Globus pallidus (tissue), 1 donor: ENCODE measurements around the gene GPNMB.

Source experiments
- DNase-seq: peaks from one replicate; pipeline ENCODE4 v3.0.0-alpha.2; 2015; ENCODE audit warnings: low spot score

GPNMB gene

DNA sequence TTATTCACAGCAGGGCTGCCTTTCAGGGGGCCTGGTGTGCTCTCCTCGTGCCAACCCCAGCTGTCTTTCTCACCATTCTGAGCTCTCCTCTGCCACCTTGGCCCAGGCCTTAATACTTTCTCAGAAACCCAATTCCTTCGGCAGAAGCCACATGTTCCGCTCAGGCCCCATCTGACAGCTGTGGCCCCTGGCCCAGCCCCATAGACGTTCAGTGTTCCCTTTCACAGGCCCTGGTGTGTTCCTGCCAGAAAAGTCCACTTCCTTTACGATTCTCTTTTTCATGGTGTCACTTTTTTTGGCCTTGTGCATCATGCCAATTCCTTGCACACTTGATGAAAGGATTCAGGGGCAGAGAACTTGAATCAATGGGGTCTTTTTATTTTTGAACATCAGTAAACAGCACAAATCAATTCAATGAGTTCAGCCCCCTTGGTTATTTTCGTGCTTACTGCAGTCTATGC, 15.9 kb upstream of the GPNMB start:
- peak; percentile 81 for DNase-seq

DNA sequence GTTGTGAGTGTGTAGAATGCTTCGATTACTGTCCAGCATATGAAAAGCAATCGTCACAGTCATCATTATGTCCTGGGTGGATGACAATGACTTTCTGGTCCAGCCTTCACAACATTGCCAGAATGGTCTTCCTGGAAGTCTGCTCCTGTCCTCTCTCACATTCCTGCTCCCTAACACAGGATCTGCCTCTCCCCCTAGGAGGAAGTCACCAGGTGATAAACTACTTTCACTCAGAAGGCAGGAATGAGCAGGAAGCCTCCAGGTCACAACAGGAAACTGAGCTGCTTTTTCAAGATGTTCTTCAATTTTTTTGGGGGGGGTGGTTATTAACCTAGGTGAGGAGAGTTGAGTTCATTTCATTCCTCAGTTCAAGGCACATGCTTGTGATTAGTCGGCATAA, 13.6 kb upstream of the GPNMB start:
- no peak for DNase-seq

DNA sequence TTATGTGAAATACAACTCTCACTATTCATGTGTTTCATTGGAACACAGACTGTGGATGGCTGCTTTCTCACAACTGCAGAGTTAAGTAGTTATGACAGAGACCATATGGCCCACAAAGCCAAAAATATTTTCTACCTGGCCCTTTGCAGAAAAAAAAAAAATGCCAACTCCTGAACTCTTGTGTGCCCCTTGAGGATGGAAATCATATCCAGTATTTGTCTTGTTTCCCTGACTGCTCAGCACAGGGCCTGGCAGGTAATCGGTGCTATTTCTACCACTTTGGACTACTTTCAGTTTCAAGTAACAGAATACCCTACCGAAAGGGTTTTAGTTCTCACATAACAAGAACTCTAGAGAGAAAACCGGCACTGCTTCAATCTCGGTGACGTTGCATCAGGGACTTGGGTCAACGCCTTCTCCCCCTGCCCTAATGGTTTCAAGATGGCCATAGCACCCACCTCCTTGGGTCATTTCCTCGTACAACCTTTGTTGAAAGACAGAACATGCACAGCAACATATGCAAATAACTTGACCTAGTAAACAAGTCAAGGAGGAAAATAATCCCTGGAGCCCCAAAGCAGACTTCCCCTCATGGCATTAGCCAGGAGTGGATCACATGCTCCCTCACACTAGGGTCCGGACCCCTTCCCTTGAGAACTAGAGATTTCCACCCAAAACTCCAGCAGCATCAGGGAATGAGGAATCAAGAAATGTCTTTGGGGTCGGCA, 11.8 kb upstream of the GPNMB start:
- DNase-seq = no peak

GRCh38 chr7:23235813-23236221, 10.8 kb upstream of the GPNMB start:
- no peak for DNase-seq

DNA sequence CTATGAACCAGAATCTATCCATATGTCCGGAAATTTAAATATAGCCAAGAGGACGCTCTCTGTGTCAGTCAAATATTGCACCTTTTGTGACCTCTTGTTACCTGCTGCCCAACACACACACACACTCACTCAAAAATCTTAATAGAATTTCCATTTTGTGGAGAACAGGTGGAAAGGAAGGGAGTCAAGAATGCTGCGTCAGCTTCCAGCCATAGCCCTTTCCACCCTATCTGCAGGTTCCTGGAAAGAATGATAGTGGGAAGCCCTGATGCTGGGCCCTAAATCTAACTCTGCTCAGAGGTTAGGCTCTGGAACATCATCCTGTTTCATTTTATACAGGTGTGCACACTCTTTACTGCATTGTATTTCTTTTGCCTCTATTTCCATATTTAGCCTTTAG, 9.6 kb upstream of the GPNMB start:
- DNase-seq = no peak

DNA sequence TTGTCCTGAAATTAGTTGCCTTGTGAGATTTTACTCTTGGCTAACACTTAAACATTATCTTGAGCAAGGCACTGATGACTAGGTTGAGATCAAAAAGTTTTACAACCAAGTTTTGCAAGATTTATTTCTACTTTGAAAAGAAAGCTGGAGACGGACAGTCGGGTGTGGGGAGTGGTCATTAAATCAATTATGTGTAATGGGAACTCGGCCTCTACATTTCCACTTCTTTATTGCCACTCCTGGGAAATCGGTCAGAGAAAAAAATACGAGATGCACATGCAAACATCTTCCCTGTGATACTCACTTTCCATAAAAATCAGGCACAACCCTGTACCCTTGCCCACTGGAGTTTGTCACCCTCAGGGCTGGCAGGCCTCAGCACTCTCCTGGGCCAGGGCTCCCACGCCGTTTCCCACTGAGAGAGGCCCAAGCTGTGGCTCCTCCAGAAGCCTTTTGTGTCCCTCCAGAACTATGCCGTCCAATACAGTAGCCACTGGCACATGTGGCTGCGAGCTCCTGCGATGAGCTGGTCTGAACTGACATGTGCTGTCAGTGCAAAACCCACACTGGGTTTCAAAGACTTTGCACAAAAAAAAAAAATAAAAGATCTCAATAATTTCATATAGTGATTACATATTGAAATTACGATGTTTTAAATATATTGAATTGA, 7.5 kb upstream of the GPNMB start:
- DNase-seq = no peak

GRCh38 chr7:23239698-23240097, 6.9 kb upstream of the GPNMB start:
- no peak for DNase-seq

- no peak for DNase-seq
These were observed 4.3 kb upstream of the GPNMB start for GRCh38 chr7:23242321-23242720.

GRCh38 chr7:23242935-23243334, 3.6 kb upstream of the GPNMB start:
- DNase-seq = no peak

GRCh38 chr7:23247046-23247602, 549 bp downstream of the GPNMB start:
- DNase-seq = no peak

DNA sequence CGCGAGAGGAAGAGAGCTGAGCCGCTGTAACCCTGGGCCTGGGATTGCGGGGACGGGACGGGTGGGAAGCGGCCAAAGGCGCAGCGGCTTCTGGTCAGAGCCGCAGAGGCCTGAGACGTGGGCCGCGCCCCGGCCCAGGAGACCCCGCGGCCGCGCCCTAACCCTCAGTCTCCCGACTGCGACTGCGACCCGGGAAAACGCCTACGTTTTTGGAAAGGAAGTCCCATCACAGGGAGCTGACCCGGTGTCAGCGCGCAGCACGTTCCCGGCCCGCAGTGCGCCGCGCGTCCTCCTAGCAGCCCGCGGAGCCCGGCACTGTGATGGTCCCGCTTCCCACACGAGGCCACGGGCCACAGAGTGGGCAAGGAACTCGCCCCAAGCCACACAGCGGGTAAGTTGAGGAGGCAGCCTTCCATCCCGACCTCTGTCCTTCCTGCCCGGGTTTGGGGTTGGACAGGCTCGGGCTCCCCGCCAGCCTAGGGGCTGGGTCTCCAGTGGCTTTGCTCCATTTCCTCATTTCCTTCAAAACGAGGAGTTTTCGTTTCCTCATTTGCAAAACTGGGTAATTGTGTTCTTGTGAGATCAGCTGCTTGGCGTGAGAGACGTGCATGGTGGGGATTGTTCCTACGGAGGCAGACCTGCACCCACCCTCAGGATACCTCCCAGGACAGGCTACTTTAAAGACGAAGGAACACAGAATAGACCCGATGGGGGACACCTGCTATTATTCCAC, 1.2 kb downstream of the GPNMB start:
- peak; percentile 57 for DNase-seq

GRCh38 chr7:23249486-23249885, 2.9 kb downstream of the GPNMB start:
- no peak for DNase-seq

- DNase-seq = no peak
These were observed 7.6 kb downstream of the GPNMB start for GRCh38 chr7:23254051-23254681.

GRCh38 chr7:23256731-23257130, 10.2 kb downstream of the GPNMB start:
- no peak for DNase-seq

DNA sequence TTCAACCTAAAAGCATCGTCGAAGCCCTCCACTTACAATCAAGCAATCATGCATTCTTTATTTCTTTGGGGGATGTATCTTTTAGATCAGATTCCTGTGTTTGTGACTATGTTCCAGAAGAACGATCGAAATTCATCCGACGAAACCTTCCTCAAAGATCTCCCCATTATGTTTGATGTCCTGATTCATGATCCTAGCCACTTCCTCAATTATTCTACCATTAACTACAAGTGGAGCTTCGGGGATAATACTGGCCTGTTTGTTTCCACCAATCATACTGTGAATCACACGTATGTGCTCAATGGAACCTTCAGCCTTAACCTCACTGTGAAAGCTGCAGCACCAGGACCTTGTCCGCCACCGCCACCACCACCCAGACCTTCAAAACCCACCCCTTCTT, 13.8 kb downstream of the GPNMB start:
- no peak for DNase-seq

DNA sequence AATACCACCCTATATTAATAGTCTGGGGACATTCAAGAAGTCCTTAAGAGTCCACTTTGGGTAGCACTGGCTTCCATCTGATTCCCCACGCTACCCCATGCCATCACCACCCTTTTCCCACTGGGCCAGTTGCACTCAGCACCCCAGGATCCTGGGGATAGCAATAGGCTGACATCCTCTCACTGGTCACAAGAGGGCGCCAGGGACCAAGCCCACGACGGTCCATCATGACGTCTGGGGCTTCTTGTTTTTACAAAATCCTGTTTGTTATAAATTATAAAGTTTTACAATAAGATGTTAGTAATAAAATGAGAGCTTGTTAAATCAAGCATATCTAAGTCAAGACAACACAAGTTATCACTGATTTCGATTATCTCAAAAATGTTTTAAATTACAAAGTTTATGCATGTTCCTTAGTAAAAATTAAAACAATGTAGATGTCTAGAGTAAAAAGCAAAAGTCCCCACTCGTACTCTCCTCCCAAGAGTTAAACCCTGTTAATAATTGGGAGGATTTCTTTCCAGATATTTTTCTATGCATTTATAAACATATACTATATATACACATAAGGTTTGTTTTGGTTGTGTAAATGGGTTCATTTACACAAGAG, 15.4 kb downstream of the GPNMB start:
- DNase-seq = peak; percentile 62

- no peak for DNase-seq
These were observed 18.4 kb downstream of the GPNMB start for GRCh38 chr7:23264916-23265458.

DNA sequence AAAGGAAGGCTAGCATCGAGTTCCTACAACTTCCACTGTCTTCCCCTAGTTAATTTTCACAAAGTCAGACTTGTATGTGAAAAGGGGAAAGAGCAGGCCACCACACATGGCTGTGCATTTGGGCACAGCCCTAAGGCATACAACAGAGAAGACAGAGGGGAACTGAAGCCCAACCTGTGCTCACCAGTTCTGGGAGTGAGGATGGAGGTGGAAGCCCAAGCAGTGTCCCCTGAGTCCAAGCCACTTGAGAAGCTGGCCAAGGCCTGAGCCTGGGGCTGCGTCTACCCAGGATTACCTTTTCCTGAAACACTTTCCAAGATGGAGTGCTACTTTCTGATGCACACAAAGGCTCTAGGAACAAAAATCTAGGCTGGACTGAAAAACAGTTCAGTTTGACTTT, 20.3 kb downstream of the GPNMB start:
- no peak for DNase-seq

GRCh38 chr7:23267357-23267756, 20.8 kb downstream of the GPNMB start:
- DNase-seq = no peak

DNA sequence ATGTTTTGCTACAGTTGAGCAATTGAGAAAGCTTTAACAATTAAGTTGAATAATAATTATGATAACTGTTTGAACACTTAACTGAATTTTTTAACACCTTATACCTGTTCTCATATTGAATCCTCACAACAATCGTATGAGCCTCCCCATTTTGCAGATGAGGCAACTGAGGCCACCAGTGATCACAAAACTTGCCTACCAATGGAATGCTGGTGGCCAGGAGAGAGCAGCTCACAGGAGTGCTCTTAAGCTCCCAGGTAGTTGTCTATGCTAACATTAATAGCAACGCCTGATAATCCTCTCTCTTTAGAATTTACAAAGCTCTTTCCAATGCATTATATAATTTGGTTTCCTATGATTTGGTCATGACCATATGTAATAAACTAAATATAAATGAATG, 21.6 kb downstream of the GPNMB start:
- no peak for DNase-seq

DNA sequence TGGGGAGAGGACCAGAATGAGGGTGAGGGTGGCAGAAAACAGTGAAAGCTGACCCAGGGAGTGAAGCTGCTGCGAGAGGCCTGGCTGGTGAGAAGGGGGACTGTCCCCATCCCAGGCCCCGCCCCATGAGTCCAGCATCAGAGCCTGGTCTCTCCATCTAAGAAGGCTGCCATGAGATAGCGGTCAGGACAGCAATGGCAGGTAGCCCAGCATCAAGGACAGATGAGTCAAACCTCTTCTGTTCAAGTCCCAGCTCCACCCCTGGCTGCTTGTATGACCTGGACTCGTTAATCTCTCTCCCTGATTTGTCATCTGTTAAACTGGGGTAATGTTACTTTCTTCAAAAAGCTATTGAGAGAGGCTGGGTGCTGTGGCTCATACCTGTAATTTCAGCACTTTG, 22.2 kb downstream of the GPNMB start:
- no peak for DNase-seq

DNA sequence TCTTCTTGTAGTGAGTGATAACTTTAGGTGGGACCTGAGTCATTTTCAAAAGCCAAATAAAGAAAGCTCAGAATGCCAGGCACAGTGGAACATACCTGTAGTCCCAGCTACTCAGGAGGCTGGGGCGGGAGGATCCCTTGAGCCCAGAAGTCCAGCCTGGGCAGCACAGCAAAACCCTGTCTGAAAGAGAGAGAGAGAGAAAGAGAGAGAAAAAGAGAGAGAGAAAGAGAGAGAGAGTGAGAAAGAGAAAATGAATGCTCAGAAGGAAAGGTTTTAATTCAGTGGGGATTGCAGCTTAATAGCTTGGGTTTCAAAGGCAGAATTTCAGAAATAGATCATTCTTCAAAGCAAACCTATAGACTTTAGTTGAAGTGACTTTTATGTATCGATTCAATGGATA, 25.7 kb downstream of the GPNMB start:
- no peak for DNase-seq
